SK-N-MC (cell line): ENCODE measurements around the gene MRGPRD.

Experiments used
- EZH2 ChIP-seq: fragments of 200-600 bp; sonication (generic); IDR thresholded peaks from one replicate; pipeline ENCODE4 v1.6.1; 2017; ENCODE audit warnings: antibody characterized with exemption
- FOXP2 ChIP-seq: optimal IDR thresholded peaks from 2 replicates; pipeline ENCODE3; 2011; ENCODE audit warnings: mild to moderate bottlenecking, moderate library complexity; ENCODE audit not compliant: insufficient read depth; ENCODE audit errors: extremely low read length, control extremely low read depth
- POLR2AphosphoS5 ChIP-seq: IDR thresholded peaks from 2 replicates; pipeline ENCODE4 v1.6.1; 2012; ENCODE audit warnings: mild to moderate bottlenecking, low read depth, low read length, borderline replicate concordance

- TF ChIP-seq FOXP2 (no peak), POLR2AphosphoS5 (no peak), EZH2 (no peak)
Measured at GRCh38 chr11:69011624-69012091, 30.9 kb upstream of the MRGPRD start.
